A549 (cell line): Measurements from ENCODE around the gene PXYLP1. TPM values are rescaled to one million over a fixed set of nuclear protein-coding genes. Genes with fewer than 3 reads are reported as not detected.

Source experiments
- CBX2 ChIP-seq: fragments of 200-600 bp; sonication (generic); IDR thresholded peaks from 2 replicates; pipeline ENCODE4 v1.6.1; 2016; ENCODE audit warnings: low read depth, mild to moderate bottlenecking, borderline replicate concordance
- EHF ChIP-seq: fragments of 250-450 bp; sonication (Bioruptor Pico); IDR thresholded peaks from 2 replicates; pipeline ENCODE4 v1.5.0; 2020; ENCODE audit warnings: mild to moderate bottlenecking
- EHMT2 ChIP-seq: fragments of 200-600 bp; sonication (generic); IDR thresholded peaks from 2 replicates; pipeline ENCODE4 v1.6.1; 2016; ENCODE audit warnings: antibody characterized with exemption, low read depth, mild to moderate bottlenecking, moderate library complexity
- ESRRA ChIP-seq: fragments of 150-350 bp; IDR thresholded peaks from 2 replicates; pipeline ENCODE4 v1.6.1; 2014; ENCODE audit warnings: mild to moderate bottlenecking, low read length, borderline replicate concordance
- FOSL2 ChIP-seq, 2 experiments: fragments of 450-650 bp in 1 of 2; fragments of >200 bp in 1 of 2; sonication (Bioruptor Twin) in 1 of 2; formaldehyde crosslinking; IDR thresholded peaks; 2 replicates each; pipeline versions ENCODE4 v1.5.0 to v1.6.1; 2016 to 2020; ENCODE audit warnings: mild to moderate bottlenecking in 1 of 2, moderate library complexity in 1 of 2
- GATA3 ChIP-seq: IDR thresholded peaks from 2 replicates; pipeline ENCODE4 v1.6.1; 2012; ENCODE audit warnings: borderline replicate concordance
- HDAC2 ChIP-seq: fragments of 200-600 bp; sonication (generic); IDR thresholded peaks from 2 replicates; pipeline ENCODE4 v1.6.1; 2016
- HMGXB4 ChIP-seq: fragments of 250-450 bp; sonication (Bioruptor Pico); IDR thresholded peaks from 2 replicates; pipeline ENCODE4 v1.5.0; 2021; ENCODE audit warnings: mild to moderate bottlenecking, moderate library complexity, borderline replicate concordance
- HOXA7 ChIP-seq: fragments of 250-450 bp; sonication (Bioruptor Pico); IDR thresholded peaks from 2 replicates; pipeline ENCODE4 v1.5.0; 2020; ENCODE audit warnings: mild to moderate bottlenecking, moderate library complexity
- HOXB13 ChIP-seq: fragments of 250-450 bp; sonication (Bioruptor Pico); IDR thresholded peaks from 2 replicates; pipeline ENCODE4 v1.5.0; 2020; ENCODE audit warnings: low read depth, mild to moderate bottlenecking, moderate library complexity
- HOXB5 ChIP-seq: fragments of 250-450 bp; sonication (Bioruptor Pico); IDR thresholded peaks from 2 replicates; pipeline ENCODE4 v1.5.0; 2020; ENCODE audit warnings: mild to moderate bottlenecking, moderate library complexity
- JUN ChIP-seq, 2 experiments: fragments of >200 bp; sonication (Bioruptor Twin); formaldehyde crosslinking; IDR thresholded peaks; 2 replicates in 1 of 2; 3 replicates in 1 of 2; pipeline ENCODE4 v1.6.1; 2016 to 2017
- KDM1A ChIP-seq: fragments of 200-600 bp; sonication (generic); IDR thresholded peaks from 2 replicates; pipeline ENCODE4 v1.6.1; 2016; ENCODE audit warnings: low read depth, mild to moderate bottlenecking
- KDM5A ChIP-seq: fragments of 200-600 bp; sonication (generic); IDR thresholded peaks from 2 replicates; pipeline ENCODE4 v1.6.1; 2016; ENCODE audit warnings: antibody characterized with exemption, mild to moderate bottlenecking
- MAFK ChIP-seq: fragments of 450-650 bp; IDR thresholded peaks from 2 replicates; pipeline ENCODE4 v1.6.1; 2014; ENCODE audit not compliant: partially characterized antibody
- MAZ ChIP-seq: fragments of 150-350 bp; IDR thresholded peaks from 2 replicates; pipeline ENCODE4 v1.6.1; 2014; ENCODE audit warnings: antibody characterized with exemption, low read depth, low read length, borderline replicate concordance
- NPAS2 ChIP-seq: fragments of 250-450 bp; sonication (Bioruptor Pico); IDR thresholded peaks from 2 replicates; pipeline ENCODE4 v1.8.0; 2022; ENCODE audit warnings: mild to moderate bottlenecking, moderate library complexity, borderline replicate concordance
- RARB ChIP-seq: fragments of 250-450 bp; sonication (Bioruptor Pico); IDR thresholded peaks from 2 replicates; pipeline ENCODE4 v1.8.0; 2021; ENCODE audit warnings: mild to moderate bottlenecking, moderate library complexity
- REST ChIP-seq: fragments of 200-600 bp; sonication (generic); IDR thresholded peaks from 2 replicates; pipeline ENCODE4 v1.6.1; 2016; ENCODE audit warnings: antibody characterized with exemption, mild to moderate bottlenecking, moderate library complexity
- RFX5 ChIP-seq: fragments of 450-650 bp; IDR thresholded peaks from 2 replicates; pipeline ENCODE4 v1.7.1; 2014; ENCODE audit warnings: antibody characterized with exemption, mild to moderate bottlenecking, moderate library complexity
- RNF2 ChIP-seq: fragments of 200-600 bp; sonication (generic); IDR thresholded peaks from 2 replicates; pipeline ENCODE4 v1.6.1; 2016; ENCODE audit warnings: low read depth, mild to moderate bottlenecking, antibody characterized with exemption, moderate library complexity, borderline replicate concordance
- SMC3 ChIP-seq: fragments of >200 bp; sonication (Bioruptor Twin); formaldehyde crosslinking; IDR thresholded peaks from 3 replicates; pipeline ENCODE4 v1.6.1; 2018; ENCODE audit warnings: inconsistent platforms
- SREBF2 ChIP-seq: fragments of 450-650 bp; IDR thresholded peaks from 2 replicates; pipeline ENCODE4 v1.6.1; 2014; ENCODE audit warnings: mild to moderate bottlenecking, moderate library complexity
- ZFP36 ChIP-seq: fragments of 450-650 bp; IDR thresholded peaks from 2 replicates; pipeline ENCODE4 v1.6.1; 2014; ENCODE audit warnings: borderline replicate concordance; ENCODE audit not compliant: partially characterized antibody
- polyA plus RNA-seq, 4 experiments: library from polyadenylated mRNA; depleted of rRNA in 3 of 4; stranded (reverse); fragments of >200 nt; fragmentation: RNase III in 1 of 4; extraction: RNeasy Plus Mini Kit Qiagen cat#74134 plus additional on column Dnase treatment in 1 of 4; gene quantifications; 2 replicates in 3 of 4; 3 replicates in 1 of 4; pipeline ENCODE4 v1.2.3, GENCODE V29; 2011 to 2017
- TF ChIP-seq, protein P1 (sequence below): IDR thresholded peaks from 2 replicates; pipeline ENCODE4 v1.6.1; 2012
- TF ChIP-seq, protein P2 (sequence below): IDR thresholded peaks from 2 replicates; pipeline ENCODE4 v1.6.1; 2012
- TF ChIP-seq, protein P3 (sequence below): fragments of >200 bp; sonication (Bioruptor Twin); formaldehyde crosslinking; IDR thresholded peaks from 2 replicates; pipeline ENCODE4 v1.6.1; 2016
- TF ChIP-seq, protein P4 (sequence below): fragments of >200 bp; sonication (Bioruptor Twin); formaldehyde crosslinking; IDR thresholded peaks from 3 replicates; pipeline ENCODE4 v1.6.1; 2016
- TF ChIP-seq, protein P5 (sequence below): fragments of >200 bp; sonication (Bioruptor Twin); formaldehyde crosslinking; IDR thresholded peaks from 3 replicates; pipeline ENCODE4 v1.5.1; 2016
- TF ChIP-seq, protein P6 (sequence below): fragments of 450-650 bp; IDR thresholded peaks from 2 replicates; pipeline ENCODE4 v1.6.1; 2014; ENCODE audit warnings: antibody characterized with exemption

The PXYLP1 gene
- polyA plus RNA-seq, 2 of the 4 experiments (the other 2 are of a cell fraction), result 8.0 to 11.7 TPM

GRCh38 chr3:141331377-141332318, 100.0 kb downstream of the PXYLP1 start (continued):
- TF ChIP-seq, protein P1, sequence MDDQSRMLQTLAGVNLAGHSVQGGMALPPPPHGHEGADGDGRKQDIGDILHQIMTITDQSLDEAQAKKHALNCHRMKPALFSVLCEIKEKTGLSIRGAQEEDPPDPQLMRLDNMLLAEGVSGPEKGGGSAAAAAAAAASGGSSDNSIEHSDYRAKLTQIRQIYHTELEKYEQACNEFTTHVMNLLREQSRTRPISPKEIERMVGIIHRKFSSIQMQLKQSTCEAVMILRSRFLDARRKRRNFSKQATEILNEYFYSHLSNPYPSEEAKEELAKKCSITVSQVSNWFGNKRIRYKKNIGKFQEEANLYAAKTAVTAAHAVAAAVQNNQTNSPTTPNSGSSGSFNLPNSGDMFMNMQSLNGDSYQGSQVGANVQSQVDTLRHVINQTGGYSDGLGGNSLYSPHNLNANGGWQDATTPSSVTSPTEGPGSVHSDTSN, result peak; percentile 66
- TF ChIP-seq HMGXB4 (CRISPR knock-in tag), result no peak
- TF ChIP-seq, protein P2, sequence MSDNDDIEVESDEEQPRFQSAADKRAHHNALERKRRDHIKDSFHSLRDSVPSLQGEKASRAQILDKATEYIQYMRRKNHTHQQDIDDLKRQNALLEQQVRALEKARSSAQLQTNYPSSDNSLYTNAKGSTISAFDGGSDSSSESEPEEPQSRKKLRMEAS, result peak; percentile 81
- peak; percentile 98 for TF ChIP-seq FOSL2 (IDR thresholded peaks at IDR 0.05)
- peak; percentile 97 for TF ChIP-seq FOSL2 (CRISPR knock-in tag; IDR thresholded peaks at IDR 0.05)
- no peak for TF ChIP-seq HOXB13 (CRISPR knock-in tag)
- TF ChIP-seq ESRRA, result no peak
- TF ChIP-seq ZFP36, result no peak
- no peak for TF ChIP-seq NPAS2 (CRISPR knock-in tag)
- TF ChIP-seq SMC3, result peak; percentile 52
- TF ChIP-seq, protein P3, sequence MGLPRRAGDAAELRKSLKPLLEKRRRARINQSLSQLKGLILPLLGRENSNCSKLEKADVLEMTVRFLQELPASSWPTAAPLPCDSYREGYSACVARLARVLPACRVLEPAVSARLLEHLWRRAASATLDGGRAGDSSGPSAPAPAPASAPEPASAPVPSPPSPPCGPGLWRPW, result no peak
- TF ChIP-seq RNF2, result no peak
- no peak for TF ChIP-seq SREBF2
- TF ChIP-seq REST, result no peak
- TF ChIP-seq GATA3, result peak; percentile 97
- no peak for TF ChIP-seq MAZ
- TF ChIP-seq EHMT2, result no peak
- TF ChIP-seq, protein P4, sequence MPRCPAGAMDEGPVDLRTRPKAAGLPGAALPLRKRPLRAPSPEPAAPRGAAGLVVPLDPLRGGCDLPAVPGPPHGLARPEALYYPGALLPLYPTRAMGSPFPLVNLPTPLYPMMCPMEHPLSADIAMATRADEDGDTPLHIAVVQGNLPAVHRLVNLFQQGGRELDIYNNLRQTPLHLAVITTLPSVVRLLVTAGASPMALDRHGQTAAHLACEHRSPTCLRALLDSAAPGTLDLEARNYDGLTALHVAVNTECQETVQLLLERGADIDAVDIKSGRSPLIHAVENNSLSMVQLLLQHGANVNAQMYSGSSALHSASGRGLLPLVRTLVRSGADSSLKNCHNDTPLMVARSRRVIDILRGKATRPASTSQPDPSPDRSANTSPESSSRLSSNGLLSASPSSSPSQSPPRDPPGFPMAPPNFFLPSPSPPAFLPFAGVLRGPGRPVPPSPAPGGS, result peak; percentile 91; the same call in 2 of the 3 replicates
- TF ChIP-seq HOXB5 (CRISPR knock-in tag), result no peak; the same call in 1 of the 2 replicates
- TF ChIP-seq, protein P5, sequence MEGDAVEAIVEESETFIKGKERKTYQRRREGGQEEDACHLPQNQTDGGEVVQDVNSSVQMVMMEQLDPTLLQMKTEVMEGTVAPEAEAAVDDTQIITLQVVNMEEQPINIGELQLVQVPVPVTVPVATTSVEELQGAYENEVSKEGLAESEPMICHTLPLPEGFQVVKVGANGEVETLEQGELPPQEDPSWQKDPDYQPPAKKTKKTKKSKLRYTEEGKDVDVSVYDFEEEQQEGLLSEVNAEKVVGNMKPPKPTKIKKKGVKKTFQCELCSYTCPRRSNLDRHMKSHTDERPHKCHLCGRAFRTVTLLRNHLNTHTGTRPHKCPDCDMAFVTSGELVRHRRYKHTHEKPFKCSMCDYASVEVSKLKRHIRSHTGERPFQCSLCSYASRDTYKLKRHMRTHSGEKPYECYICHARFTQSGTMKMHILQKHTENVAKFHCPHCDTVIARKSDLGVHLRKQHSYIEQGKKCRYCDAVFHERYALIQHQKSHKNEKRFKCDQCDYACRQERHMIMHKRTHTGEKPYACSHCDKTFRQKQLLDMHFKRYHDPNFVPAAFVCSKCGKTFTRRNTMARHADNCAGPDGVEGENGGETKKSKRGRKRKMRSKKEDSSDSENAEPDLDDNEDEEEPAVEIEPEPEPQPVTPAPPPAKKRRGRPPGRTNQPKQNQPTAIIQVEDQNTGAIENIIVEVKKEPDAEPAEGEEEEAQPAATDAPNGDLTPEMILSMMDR, result no peak
- TF ChIP-seq HDAC2, result no peak
- TF ChIP-seq RFX5, result no peak
- TF ChIP-seq KDM5A, result no peak
- no peak for TF ChIP-seq HOXA7 (CRISPR knock-in tag)
- no peak for TF ChIP-seq KDM1A
- no peak for TF ChIP-seq EHF (CRISPR knock-in tag)
- TF ChIP-seq MAFK, result peak; percentile 54
- no peak; the same call in 1 of the 2 replicates for TF ChIP-seq RARB (CRISPR knock-in tag)
- TF ChIP-seq JUN (IDR thresholded peaks at IDR 0.05), result peak; percentile 97 to 98
- TF ChIP-seq CBX2, result no peak
- TF ChIP-seq, protein P6, sequence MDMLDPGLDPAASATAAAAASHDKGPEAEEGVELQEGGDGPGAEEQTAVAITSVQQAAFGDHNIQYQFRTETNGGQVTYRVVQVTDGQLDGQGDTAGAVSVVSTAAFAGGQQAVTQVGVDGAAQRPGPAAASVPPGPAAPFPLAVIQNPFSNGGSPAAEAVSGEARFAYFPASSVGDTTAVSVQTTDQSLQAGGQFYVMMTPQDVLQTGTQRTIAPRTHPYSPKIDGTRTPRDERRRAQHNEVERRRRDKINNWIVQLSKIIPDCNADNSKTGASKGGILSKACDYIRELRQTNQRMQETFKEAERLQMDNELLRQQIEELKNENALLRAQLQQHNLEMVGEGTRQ, result no peak
